ENCODE data around the gene AXL. TPM values are rescaled to one million over a fixed set of nuclear protein-coding genes. Genes with fewer than 3 reads are reported as not detected.

The AXL gene
- total RNA-seq, 1 donor from 2014 or later: 6.4 TPM

DNA sequence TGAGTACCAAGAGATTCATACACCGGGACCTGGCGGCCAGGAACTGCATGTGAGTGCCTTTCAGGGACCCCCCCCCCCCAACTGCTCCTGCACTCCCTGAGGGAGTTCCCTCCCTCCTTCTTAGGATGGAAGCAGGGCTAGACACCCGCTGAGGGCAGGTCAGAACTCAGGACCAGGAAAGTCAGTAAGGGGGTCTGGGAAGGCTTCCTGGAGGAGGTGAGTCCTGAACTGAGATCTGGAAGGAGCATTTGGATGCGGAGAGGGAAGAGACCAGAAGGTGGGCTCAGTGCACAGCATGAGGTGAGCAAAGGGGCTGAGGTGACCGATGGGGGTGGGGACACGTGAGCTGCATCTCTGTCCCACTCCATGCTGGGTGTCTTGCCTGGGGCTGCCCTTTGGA is 34.6 kb downstream of the AXL start:
- no peaks in the 10 kb centered on the region for H3K36me3 Mint-ChIP-seq (ENCODE audit: low read depth)
- no peaks in the 10 kb centered on the region for H3K9me3 Mint-ChIP-seq
- no peaks in the 10 kb centered on the region for H3K4me1 Mint-ChIP-seq
- TF ChIP-seq, protein P1, sequence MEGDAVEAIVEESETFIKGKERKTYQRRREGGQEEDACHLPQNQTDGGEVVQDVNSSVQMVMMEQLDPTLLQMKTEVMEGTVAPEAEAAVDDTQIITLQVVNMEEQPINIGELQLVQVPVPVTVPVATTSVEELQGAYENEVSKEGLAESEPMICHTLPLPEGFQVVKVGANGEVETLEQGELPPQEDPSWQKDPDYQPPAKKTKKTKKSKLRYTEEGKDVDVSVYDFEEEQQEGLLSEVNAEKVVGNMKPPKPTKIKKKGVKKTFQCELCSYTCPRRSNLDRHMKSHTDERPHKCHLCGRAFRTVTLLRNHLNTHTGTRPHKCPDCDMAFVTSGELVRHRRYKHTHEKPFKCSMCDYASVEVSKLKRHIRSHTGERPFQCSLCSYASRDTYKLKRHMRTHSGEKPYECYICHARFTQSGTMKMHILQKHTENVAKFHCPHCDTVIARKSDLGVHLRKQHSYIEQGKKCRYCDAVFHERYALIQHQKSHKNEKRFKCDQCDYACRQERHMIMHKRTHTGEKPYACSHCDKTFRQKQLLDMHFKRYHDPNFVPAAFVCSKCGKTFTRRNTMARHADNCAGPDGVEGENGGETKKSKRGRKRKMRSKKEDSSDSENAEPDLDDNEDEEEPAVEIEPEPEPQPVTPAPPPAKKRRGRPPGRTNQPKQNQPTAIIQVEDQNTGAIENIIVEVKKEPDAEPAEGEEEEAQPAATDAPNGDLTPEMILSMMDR (conservative IDR thresholded peaks at IDR 0.05): no peak
- H3K27ac Mint-ChIP-seq (ENCODE audit: unreplicated experiment): no peak overlapping the region
- H3K4me3 Mint-ChIP-seq: no peak overlapping the region
- no peaks in the 10 kb centered on the region for H3K27me3 Mint-ChIP-seq (ENCODE audit: low read depth)
- no peak for DNase-seq (ENCODE audit: low read depth, low spot score)

DNA sequence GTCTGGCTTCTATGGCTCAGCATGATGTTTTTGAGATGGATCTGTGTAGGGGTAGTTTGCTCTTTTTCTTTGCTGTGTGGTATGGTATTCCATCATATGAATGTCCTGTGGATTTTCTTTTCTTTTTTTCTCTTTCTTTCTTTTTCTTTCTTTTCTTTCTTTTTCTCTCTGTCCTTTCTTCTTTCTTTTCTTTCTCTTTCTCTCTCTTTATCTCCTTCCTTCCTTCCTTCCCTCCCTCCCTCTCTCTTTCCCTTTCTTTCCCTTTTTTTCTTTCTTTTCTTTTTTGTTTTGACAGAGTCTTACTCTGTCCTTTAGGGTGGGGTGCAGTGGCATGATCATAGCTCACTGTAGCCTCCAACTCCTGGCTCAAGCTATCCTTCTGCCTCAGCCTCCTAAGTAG is 36.1 kb downstream of the AXL start:
- Mint-ChIP-seq H3K27ac (ENCODE audit: unreplicated experiment) (no peak overlapping the region), H3K36me3 (ENCODE audit: low read depth) (no peaks in the 10 kb centered on the region), H3K4me1 (no peaks in the 10 kb centered on the region)

DNA sequence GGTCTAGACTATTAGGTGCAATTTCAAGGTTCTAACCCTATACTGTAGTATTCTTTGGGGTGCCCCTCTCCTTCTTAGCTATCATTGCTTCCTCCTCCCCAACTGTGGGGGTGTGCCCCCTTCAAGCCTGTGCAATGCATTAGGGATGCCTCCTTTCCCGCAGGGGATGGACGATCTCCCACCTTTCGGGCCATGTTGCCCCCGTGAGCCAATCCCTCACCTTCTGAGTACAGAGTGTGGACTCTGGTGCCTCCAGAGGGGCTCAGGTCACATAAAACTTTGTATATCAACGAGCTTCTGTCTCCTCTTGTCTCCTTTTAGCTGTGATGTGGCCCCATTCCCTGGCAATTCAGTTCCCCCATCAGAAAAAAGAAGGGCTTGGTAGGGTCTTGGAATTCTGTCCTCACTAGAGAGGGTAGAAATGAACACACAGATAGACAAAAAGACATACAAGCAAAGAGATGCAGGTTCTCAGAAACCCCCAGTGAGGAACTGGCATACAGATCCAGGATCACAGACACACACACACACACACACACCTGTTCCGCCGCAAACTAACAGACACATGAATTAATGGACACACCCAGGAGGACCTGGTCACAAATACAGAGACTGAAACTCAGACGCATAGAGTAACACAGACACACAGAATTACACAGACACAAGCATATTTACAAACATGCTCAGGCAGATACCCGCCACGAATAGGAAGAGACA is 42.6 kb downstream of the AXL start:
- Mint-ChIP-seq H3K9me3 (no peaks in the 10 kb centered on the region), H3K27ac (ENCODE audit: unreplicated experiment) (no peak overlapping the region), H3K4me1 (peaks cover 27% of the 10 kb centered on the region), H3K36me3 (ENCODE audit: low read depth) (peaks cover 3% of the 10 kb centered on the region), H3K4me3 (peak overlapping the region; percentile 96), H3K27me3 (ENCODE audit: low read depth) (peaks cover 3% of the 10 kb centered on the region)
- DNase-seq (ENCODE audit: low read depth, low spot score): no peak
- TF ChIP-seq, protein P1 (conservative IDR thresholded peaks at IDR 0.05): no peak

More for the DNA sequence above, 36.1 kb downstream of the AXL start:
- Mint-ChIP-seq H3K9me3 (no peaks in the 10 kb centered on the region), H3K4me3 (no peak overlapping the region), H3K27me3 (ENCODE audit: low read depth) (no peaks in the 10 kb centered on the region)
- no peak for DNase-seq (ENCODE audit: low read depth, low spot score)
- TF ChIP-seq, protein P1 (conservative IDR thresholded peaks at IDR 0.05): no peak

DNA sequence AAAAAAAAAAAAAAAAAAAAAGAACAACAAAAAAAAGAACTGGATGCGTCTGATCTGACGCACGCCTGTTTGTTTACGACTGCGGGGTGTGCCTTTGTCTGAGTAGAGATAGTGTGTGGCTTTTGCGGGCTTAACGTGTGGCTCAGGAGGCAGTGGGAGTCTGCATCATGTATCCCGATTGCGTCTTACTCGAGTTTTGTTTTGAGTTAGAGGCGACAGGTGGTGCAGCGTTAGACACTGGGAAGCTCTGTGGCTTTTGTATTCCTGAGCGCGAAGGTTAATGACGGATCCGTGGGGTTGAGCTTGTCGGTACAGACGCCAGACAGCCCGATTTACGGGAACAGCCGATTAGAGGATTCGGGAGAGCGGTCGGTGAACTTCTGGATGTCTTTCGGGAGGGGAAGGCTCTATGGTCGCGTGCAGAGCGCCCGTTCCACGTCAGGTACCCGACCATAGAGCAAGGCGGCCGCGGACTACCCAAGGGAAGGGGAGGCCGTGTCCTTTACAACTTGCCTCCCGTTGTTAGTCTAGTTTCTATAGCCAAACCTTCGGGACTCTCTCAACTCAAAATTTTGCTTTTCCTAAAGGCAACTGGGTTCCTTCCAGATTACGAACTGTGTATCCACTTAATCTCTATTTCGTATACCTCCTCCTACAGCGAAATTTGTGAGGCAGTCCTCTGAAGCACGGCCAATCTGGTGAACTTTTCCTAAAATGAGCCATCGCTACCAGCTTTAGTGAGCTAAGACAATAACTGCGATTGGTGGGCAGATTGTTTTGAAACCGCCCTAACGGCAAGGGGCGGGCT is 44.2 kb downstream of the AXL start:
- H3K4me3 Mint-ChIP-seq: peak overlapping the region; percentile 96
- no peaks in the 10 kb centered on the region for H3K9me3 Mint-ChIP-seq
- TF ChIP-seq, protein P1 (conservative IDR thresholded peaks at IDR 0.05): no peak
- peaks cover 3% of the 10 kb centered on the region for H3K27me3 Mint-ChIP-seq (ENCODE audit: low read depth)
- peak; percentile 32 for DNase-seq (ENCODE audit: low read depth, low spot score)
- H3K27ac Mint-ChIP-seq (ENCODE audit: unreplicated experiment): peak overlapping the region; percentile 99
- H3K4me1 Mint-ChIP-seq: peaks cover 39% of the 10 kb centered on the region
- H3K36me3 Mint-ChIP-seq (ENCODE audit: low read depth): peaks cover 3% of the 10 kb centered on the region

DNA sequence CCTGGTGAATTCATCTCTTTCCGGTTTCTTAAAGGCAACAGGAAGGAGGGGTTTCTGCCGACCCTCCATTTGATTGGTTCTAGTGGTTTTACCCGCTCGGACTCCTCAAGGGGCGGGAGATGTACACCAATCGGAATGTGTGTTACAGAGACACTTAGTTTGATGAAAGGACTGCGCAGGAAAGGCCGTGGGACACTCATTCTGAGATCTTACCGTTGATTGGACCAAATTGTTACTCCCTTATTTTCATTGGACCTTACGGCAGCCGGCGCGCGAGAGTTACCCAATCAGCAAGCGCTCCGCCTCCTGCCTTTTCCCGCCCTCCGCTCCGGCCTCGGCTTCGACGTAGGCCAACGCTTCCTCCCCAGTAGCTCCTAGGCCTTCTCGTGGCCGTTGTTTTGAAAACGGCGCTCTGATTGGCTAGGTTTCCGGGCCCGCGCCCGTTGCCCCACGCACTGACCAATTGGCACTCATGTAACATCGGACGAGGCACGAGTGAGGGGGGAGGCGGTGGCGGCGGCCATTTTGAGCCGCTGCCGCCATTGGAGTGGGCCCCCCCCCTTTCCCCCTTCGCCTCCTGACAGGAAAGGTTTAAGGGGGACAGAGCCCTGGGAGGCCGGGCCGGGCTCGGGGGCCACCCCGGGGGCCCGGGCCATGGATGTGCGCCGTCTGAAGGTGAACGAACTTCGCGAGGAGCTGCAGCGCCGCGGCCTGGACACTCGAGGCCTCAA is 45.0 kb downstream of the AXL start, which contains the start of gene HNRNPUL1:
TSS of gene HNRNPUL1 (plus strand) at position 523 of the 731 bp plus-strand sequence. CDS start at position 655, 132 bp downstream.
- H3K9me3 Mint-ChIP-seq: no peaks in the 10 kb centered on the region
- H3K4me1 Mint-ChIP-seq: peaks cover 39% of the 10 kb centered on the region
- peak within 1 kb of the TSS; percentile 96 for H3K4me3 Mint-ChIP-seq
- TF ChIP-seq, protein P1 (conservative IDR thresholded peaks at IDR 0.05): no peak
- peak within 1 kb of the TSS; percentile 99 for H3K27ac Mint-ChIP-seq (ENCODE audit: unreplicated experiment)
- peaks cover 3% of the 10 kb centered on the region for H3K36me3 Mint-ChIP-seq (ENCODE audit: low read depth)
- peak; percentile 100 for DNase-seq (ENCODE audit: low read depth, low spot score)
- H3K27me3 Mint-ChIP-seq (ENCODE audit: low read depth): peaks cover 3% of the 10 kb centered on the region

All from neural crest cell (in vitro differentiated cells).